Measurements from ENCODE around the gene TBC1D16. TPM values are rescaled to one million over a fixed set of nuclear protein-coding genes. Genes with fewer than 3 reads are reported as not detected.
A peak's percentile ranks its signal among the peaks of the same experiment; 100 is the strongest.

Gene TBC1D16
- total RNA-seq, 1 donor from 2014 or later, result 19.3 TPM

DNA sequence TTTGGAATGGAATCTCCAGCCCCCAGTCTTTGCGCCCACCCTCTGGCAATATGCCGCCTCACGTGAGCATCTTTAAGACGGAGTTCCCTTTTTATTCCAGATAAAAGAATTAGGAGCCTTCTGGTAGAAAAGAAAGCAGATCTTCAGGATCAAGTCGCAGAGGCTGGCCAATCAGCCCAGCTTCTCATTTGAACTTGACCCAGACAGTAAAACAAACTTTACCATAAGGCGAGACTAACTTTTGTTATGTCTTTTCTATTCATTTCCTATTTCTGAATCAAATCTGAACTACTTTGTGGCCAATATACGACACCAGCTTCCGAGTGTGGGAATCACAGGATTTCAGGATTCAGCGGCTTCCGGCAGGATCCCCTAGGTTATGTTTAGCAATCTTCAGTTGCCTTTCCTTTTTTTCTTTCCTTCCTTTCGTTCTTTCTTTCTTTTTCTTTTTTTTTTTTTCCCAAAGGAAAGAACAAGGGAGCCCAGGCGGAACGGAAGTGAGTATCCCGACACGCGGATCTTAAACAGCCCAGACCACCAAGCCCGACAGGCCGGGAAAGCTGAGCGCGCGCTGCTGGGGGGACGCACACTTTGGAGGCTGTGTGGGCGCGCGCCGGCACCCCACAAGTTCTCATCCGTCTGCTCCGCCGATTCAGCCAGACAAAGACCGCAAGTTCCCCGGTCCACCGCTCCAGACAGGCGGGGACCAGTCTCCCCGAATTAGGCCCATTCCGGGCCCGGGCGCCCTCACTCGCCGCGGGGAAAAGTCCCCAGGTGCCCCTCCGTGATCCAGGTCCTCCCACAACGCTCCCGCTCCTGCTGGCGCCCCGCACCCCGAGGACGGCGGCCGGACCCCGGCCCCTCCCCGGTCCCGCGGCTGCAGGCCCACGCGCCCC, 633 bp downstream of the TBC1D16 start:
- Histone ChIP-seq H3K27ac (ENCODE audit: low read depth, low read length) (peak overlapping the region; percentile 58), H3K27me3 (ENCODE audit: control insufficient read depth in 3 of 3, insufficient read depth in 3 of 3, low read length in 3 of 3) (peaks cover 2 to 5% (median 4%) of the 10 kb centered on the region in 3 donors), H3K36me3 (ENCODE audit: control insufficient read depth in 3 of 3, insufficient read depth in 3 of 3, low read length in 3 of 3) (no peaks in the 10 kb centered on the region), H3K9ac (ENCODE audit: low read depth in 1 of 3, low read length in 3 of 3) (peak overlapping the region; percentile 59 to 74 (median 63)), H3K4me1 (ENCODE audit: control insufficient read depth in 3 of 3, insufficient read depth in 3 of 3, low read length in 3 of 3) (peaks cover 20 to 33% (median 32%) of the 10 kb centered on the region in 3 donors), H3K4me3 (ENCODE audit: low read length in 3 of 3) (peak overlapping the region; percentile 68 to 73 (median 71)), H3K9me3 (ENCODE audit: control insufficient read depth in 3 of 3, low read length in 3 of 3) (no peaks in the 10 kb centered on the region)

DNA sequence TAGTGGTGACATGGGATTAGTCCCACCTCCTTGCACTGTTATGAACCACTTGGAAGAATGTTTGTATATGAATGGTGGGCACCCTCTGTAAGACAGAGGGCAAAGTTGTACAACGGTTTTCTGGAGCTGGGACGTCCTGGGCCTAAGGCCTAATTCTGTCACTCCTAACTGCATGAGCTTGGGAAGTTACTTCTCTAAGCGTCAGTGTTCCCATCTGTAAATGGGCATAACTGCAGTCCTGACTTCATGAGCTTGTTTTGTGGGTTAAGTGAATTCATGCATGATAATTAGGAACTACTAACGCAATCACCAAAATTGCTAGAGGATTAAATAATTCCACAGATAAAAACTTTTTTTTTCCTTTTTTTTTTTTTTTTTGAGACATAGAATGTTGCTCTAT, 1.8 kb downstream of the TBC1D16 start:
- H3K4me1 ChIP-seq (ENCODE audit: control insufficient read depth in 3 of 3, insufficient read depth in 3 of 3, low read length in 3 of 3), result peaks cover 32 to 45% (median 44%) of the 10 kb centered on the region in 3 donors
- H3K4me3 ChIP-seq (ENCODE audit: low read length in 3 of 3), result no peak overlapping the region
- no peaks in the 10 kb centered on the region for H3K36me3 ChIP-seq (ENCODE audit: control insufficient read depth in 3 of 3, insufficient read depth in 3 of 3, low read length in 3 of 3)
- peaks cover 2 to 9% (median 5%) of the 10 kb centered on the region in 3 donors for H3K27me3 ChIP-seq (ENCODE audit: control insufficient read depth in 3 of 3, insufficient read depth in 3 of 3, low read length in 3 of 3)
- H3K9ac ChIP-seq (ENCODE audit: low read depth in 1 of 3, low read length in 3 of 3), result no peak overlapping the region
- no peaks in the 10 kb centered on the region for H3K9me3 ChIP-seq (ENCODE audit: control insufficient read depth in 3 of 3, low read length in 3 of 3)
- no peak overlapping the region for H3K27ac ChIP-seq (ENCODE audit: low read depth, low read length)

DNA sequence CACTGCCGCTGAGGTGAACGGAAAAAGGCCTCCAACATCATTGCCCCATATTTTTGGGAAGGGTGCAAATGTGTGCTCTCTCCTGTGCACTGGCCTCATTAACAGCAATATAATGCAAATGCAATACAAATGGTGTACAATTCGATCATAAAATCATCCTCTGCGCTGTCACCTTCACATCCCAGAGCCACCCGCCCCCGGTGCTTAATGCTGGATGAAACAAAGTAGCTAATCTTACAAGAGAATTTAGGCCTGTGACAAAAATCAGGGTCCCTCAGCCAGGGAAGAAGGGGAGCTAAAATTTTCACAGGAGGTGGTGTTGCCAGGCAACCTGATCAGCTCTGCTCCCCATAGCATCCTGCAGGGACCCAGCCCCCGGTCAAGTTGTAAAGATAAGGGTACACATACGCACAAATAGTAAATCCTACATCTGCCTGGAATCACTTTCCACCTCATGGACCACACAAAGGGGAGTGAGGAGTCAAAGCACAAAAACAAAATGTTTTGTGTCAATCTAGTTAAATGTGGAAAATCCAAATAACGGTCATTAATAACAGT, 3.0 kb downstream of the TBC1D16 start:
- Histone ChIP-seq H3K27me3 (ENCODE audit: control insufficient read depth in 3 of 3, insufficient read depth in 3 of 3, low read length in 3 of 3) (peaks cover 2 to 9% (median 5%) of the 10 kb centered on the region in 3 donors), H3K27ac (ENCODE audit: low read depth, low read length) (no peak overlapping the region), H3K36me3 (ENCODE audit: control insufficient read depth in 3 of 3, insufficient read depth in 3 of 3, low read length in 3 of 3) (no peaks in the 10 kb centered on the region), H3K4me1 (ENCODE audit: control insufficient read depth in 3 of 3, insufficient read depth in 3 of 3, low read length in 3 of 3) (peaks cover 32 to 52% (median 48%) of the 10 kb centered on the region in 3 donors), H3K9me3 (ENCODE audit: control insufficient read depth in 3 of 3, low read length in 3 of 3) (no peaks in the 10 kb centered on the region), H3K4me3 (ENCODE audit: low read length in 3 of 3) (no peak overlapping the region), H3K9ac (ENCODE audit: low read depth in 1 of 3, low read length in 3 of 3) (no peak overlapping the region)

DNA sequence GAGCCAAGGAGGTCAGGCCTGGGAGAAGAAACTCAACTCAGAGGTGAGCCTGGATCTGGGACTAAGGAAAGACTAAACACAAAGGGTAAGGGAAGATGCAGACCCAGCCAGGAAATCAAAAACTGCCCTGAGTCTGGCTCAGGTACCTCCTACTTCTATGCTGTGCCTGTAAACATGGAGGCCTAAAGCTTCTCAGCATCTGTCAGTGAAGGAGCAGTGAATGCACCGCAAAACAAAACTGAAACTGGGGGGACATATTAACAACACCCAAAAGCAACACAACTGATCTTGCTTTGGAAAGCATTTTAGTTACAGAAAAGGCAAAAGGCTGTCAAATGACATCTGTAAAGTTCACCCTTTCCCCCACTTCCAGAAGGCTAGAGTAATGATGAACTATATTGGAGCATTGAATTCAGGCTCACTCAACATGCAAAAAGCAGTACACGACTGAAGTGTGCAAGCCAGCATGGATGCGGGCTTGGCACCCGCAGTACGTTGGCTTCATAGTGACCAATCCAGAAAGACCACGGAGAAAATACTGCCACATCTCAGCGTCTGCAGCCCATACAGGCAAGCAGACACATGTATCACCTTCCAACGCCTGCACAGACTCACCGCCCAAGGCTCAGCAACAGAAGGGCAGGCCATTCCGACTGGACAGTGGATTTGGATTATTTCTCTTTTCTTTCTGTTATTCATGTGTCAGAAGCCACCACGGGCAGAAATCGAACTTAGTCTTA, 3.8 kb downstream of the TBC1D16 start:
- Histone ChIP-seq H3K9me3 (ENCODE audit: control insufficient read depth in 3 of 3, low read length in 3 of 3) (no peaks in the 10 kb centered on the region), H3K4me3 (ENCODE audit: low read length in 3 of 3) (no peak overlapping the region), H3K27me3 (ENCODE audit: control insufficient read depth in 3 of 3, insufficient read depth in 3 of 3, low read length in 3 of 3) (peaks cover 2 to 9% (median 5%) of the 10 kb centered on the region in 3 donors), H3K9ac (ENCODE audit: low read depth in 1 of 3, low read length in 3 of 3) (no peak overlapping the region), H3K4me1 (ENCODE audit: control insufficient read depth in 3 of 3, insufficient read depth in 3 of 3, low read length in 3 of 3) (peaks cover 29 to 49% (median 45%) of the 10 kb centered on the region in 3 donors), H3K27ac (ENCODE audit: low read depth, low read length) (no peak overlapping the region), H3K36me3 (ENCODE audit: control insufficient read depth in 3 of 3, insufficient read depth in 3 of 3, low read length in 3 of 3) (no peaks in the 10 kb centered on the region)

DNA sequence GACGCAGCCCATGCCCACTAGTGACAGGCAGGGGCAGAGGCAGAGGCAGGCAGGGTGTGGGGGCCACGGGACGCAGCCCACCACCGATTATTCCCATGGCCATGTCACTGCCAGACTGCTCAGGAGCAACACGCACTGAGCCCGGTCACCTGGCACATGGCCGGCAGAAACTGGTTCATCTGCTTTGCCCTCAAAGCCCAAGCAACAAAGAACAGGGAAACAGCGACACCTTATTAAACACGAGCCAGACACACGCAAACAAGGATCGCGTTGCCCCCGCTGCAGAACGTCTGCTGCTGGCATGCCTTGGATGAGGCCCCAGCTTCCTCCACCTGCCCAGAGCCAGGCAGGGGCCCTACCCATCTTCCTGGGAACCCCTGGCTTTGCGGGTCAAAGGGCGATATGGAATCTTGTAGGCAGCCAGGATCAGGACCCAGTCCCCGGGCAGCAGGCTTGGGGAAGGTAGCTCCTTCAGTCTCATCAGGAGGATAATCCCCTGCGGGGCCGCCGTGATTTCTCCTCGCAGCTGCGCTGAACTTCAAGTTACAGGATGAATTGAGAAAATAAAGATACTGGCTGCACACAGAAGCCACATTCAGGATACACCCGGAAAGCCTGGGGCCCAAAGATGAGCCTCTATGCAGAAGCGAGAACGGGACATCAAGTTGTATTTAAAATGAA, 4.8 kb downstream of the TBC1D16 start:
- no peaks in the 10 kb centered on the region for H3K36me3 ChIP-seq (ENCODE audit: control insufficient read depth in 3 of 3, insufficient read depth in 3 of 3, low read length in 3 of 3)
- peaks cover 2 to 9% (median 5%) of the 10 kb centered on the region in 3 donors for H3K27me3 ChIP-seq (ENCODE audit: control insufficient read depth in 3 of 3, insufficient read depth in 3 of 3, low read length in 3 of 3)
- no peak overlapping the region for H3K27ac ChIP-seq (ENCODE audit: low read depth, low read length)
- peaks cover 28 to 47% (median 35%) of the 10 kb centered on the region in 3 donors for H3K4me1 ChIP-seq (ENCODE audit: control insufficient read depth in 3 of 3, insufficient read depth in 3 of 3, low read length in 3 of 3)
- H3K4me3 ChIP-seq (ENCODE audit: low read length in 3 of 3), result no peak overlapping the region
- H3K9ac ChIP-seq (ENCODE audit: low read depth in 1 of 3, low read length in 3 of 3), result peak overlapping the region in 1 of 3 donors; percentile 28
- no peaks in the 10 kb centered on the region for H3K9me3 ChIP-seq (ENCODE audit: control insufficient read depth in 3 of 3, low read length in 3 of 3)

DNA sequence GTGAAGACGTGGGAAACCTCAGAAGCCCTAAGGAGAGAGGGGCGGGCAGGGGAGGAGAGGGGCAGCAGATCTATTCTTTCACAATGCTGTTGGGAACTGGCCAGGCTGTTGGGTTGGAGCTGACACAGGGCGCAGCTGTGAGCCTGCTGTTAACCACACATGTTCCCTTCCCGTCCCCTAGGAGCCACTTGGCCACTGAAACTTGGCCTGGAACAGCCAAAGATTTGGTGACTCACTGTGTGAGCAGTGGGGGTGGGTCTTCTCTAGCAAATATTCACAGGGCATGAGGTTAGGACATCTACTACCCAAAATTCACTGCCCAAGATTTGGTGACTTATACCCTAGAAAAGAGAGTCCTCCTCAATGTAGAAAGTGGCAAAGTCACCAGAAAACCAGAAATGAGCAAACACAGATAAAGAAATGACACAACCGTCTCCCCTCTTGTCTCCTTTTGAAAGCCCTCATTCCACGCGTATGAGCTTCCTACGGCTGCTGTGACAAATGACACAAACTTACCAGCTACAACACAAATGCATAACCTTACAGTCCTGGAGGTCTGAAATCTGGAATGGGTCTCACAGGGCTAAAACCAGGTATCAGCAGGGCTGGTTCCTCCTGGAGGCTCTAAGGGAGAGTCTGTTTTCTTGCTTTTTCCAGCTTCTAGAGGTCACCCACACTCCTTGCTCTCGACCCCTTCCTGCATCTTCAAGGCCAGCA, 6.3 kb downstream of the TBC1D16 start:
- H3K4me1 ChIP-seq (ENCODE audit: control insufficient read depth in 3 of 3, insufficient read depth in 3 of 3, low read length in 3 of 3), result peaks cover 30 to 50% (median 43%) of the 10 kb centered on the region in 3 donors
- no peaks in the 10 kb centered on the region for H3K36me3 ChIP-seq (ENCODE audit: control insufficient read depth in 3 of 3, insufficient read depth in 3 of 3, low read length in 3 of 3)
- no peaks in the 10 kb centered on the region for H3K9me3 ChIP-seq (ENCODE audit: control insufficient read depth in 3 of 3, low read length in 3 of 3)
- peak overlapping the region in 1 of 3 donors; percentile 14 for H3K4me3 ChIP-seq (ENCODE audit: low read length in 3 of 3)
- H3K27ac ChIP-seq (ENCODE audit: low read depth, low read length), result peak overlapping the region; percentile 36
- peaks cover 2 to 14% (median 12%) of the 10 kb centered on the region in 3 donors for H3K27me3 ChIP-seq (ENCODE audit: control insufficient read depth in 3 of 3, insufficient read depth in 3 of 3, low read length in 3 of 3)
- H3K9ac ChIP-seq (ENCODE audit: low read depth in 1 of 3, low read length in 3 of 3), result peak overlapping the region in 1 of 3 donors; percentile 20

DNA sequence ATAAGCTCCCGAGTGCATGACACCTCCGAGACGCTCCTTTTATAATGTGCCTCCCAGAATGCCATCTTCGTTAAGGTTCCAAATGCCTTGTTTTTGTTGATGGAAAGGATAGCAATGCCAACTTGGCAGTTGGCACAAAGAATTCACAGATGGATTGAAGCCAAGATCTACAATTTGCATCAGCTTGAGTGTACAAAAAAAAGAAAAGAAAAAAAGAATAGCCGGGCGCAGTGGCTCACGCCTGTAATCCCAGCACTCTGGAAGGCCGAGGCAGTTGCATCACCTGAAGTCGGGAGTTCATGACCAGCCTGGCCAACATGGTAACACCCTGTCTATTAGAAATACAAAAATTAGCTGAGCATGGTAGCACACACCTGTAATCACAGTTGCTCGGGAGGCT, 7.6 kb downstream of the TBC1D16 start:
- Histone ChIP-seq H3K27me3 (ENCODE audit: control insufficient read depth in 3 of 3, insufficient read depth in 3 of 3, low read length in 3 of 3) (peaks cover 2 to 21% (median 17%) of the 10 kb centered on the region in 3 donors), H3K36me3 (ENCODE audit: control insufficient read depth in 3 of 3, insufficient read depth in 3 of 3, low read length in 3 of 3) (no peaks in the 10 kb centered on the region), H3K27ac (ENCODE audit: low read depth, low read length) (no peak overlapping the region), H3K4me1 (ENCODE audit: control insufficient read depth in 3 of 3, insufficient read depth in 3 of 3, low read length in 3 of 3) (peaks cover 43 to 57% (median 52%) of the 10 kb centered on the region in 3 donors), H3K4me3 (ENCODE audit: low read length in 3 of 3) (no peak overlapping the region), H3K9ac (ENCODE audit: low read depth in 1 of 3, low read length in 3 of 3) (no peak overlapping the region), H3K9me3 (ENCODE audit: control insufficient read depth in 3 of 3, low read length in 3 of 3) (no peaks in the 10 kb centered on the region)

DNA sequence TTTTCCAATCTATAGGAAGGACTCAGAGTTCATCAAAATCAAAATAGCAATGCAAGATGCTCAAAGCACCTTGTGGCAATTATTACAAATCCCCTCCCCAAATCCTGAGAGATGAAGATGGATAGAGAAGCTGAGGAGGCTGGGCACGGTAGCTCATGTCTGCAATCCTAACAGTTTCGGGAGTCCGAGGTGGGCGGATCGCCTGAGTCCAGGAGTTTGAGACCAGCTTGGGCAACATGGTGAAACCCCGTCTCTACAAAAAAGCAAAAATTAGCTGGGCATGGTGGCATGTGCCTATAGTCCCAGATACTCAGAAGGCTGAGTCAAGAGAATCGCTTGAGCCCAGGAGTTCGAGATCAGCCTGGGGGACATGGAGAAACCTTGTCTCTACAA, 8.6 kb downstream of the TBC1D16 start:
- Histone ChIP-seq H3K9ac (ENCODE audit: low read depth in 1 of 3, low read length in 3 of 3) (no peak overlapping the region), H3K27ac (ENCODE audit: low read depth, low read length) (no peak overlapping the region), H3K9me3 (ENCODE audit: control insufficient read depth in 3 of 3, low read length in 3 of 3) (no peaks in the 10 kb centered on the region), H3K27me3 (ENCODE audit: control insufficient read depth in 3 of 3, insufficient read depth in 3 of 3, low read length in 3 of 3) (peaks cover 2 to 21% (median 17%) of the 10 kb centered on the region in 3 donors), H3K4me1 (ENCODE audit: control insufficient read depth in 3 of 3, insufficient read depth in 3 of 3, low read length in 3 of 3) (peaks cover 41 to 55% (median 52%) of the 10 kb centered on the region in 3 donors), H3K4me3 (ENCODE audit: low read length in 3 of 3) (no peak overlapping the region), H3K36me3 (ENCODE audit: control insufficient read depth in 3 of 3, insufficient read depth in 3 of 3, low read length in 3 of 3) (no peaks in the 10 kb centered on the region)

Measured in skeletal muscle tissue (tissue), 4 donors.